Activated naive CD4-positive, alpha-beta T cell treated with anti-CD3 and anti-CD28 coated beads, Interleukin-2, amount 10 ng/mL, durations not matched to agents 7 days and 5 days (primary cell): Measurements from ENCODE around the gene MKX.

ENCODE experiments used
- CTCF ChIA-PET: fragments of 350-600 bp; sonication (Branson Sonifier 250); formaldehyde crosslinking; loops from one replicate; lab custom pipeline; 2021; ENCODE audit warnings: antibody characterized with exemption; lab: Charles Lee
- DNase-seq: peaks from one replicate; pipeline ENCODE4 v3.0.0-alpha.2; 2020
- H3K27ac Mint-ChIP-seq: one replicate; pipeline ENCODE4 v1.8.0; 2021; ENCODE audit warnings: mild to moderate bottlenecking, moderate library complexity, mixed read lengths
- H3K27me3 Mint-ChIP-seq: one replicate; pipeline ENCODE4 v1.8.0; 2021; ENCODE audit warnings: mild to moderate bottlenecking, mixed read lengths
- H3K36me3 Mint-ChIP-seq: one replicate; pipeline ENCODE4 v1.8.0; 2021; ENCODE audit warnings: mixed read lengths
- H3K4me1 Mint-ChIP-seq: one replicate; pipeline ENCODE4 v1.8.0; 2021; ENCODE audit warnings: mixed read lengths
- H3K4me3 Mint-ChIP-seq: one replicate; pipeline ENCODE4 v1.8.0; 2021; ENCODE audit warnings: mild to moderate bottlenecking, moderate library complexity, mixed read lengths
- H3K9me3 Mint-ChIP-seq: one replicate; pipeline ENCODE4 v1.8.0; 2021; ENCODE audit warnings: mixed read lengths

Gene MKX

DNA sequence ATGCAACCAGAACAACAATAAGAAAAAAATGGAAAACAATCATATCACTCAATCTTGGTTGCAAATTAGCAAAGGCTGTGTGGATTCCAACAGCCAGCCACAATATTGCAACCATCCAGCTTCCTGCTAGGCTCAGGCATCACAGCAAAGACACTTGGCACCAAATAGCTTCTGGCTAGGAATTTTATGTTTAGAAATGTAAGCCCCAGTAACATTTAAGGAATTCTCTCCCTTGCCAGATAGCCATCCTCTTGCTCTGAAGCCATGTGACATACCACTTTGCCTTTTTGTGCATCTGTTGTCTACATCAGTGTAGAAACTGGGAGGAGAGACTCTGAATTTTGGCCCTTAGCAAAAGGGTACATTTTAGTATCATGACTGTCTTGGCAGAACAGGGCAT, 22.2 kb downstream of the MKX start:
- CTCF ChIA-PET = no interaction called here
- H3K27me3 Mint-ChIP-seq = peaks cover 16% of the 10 kb centered on the region

DNA sequence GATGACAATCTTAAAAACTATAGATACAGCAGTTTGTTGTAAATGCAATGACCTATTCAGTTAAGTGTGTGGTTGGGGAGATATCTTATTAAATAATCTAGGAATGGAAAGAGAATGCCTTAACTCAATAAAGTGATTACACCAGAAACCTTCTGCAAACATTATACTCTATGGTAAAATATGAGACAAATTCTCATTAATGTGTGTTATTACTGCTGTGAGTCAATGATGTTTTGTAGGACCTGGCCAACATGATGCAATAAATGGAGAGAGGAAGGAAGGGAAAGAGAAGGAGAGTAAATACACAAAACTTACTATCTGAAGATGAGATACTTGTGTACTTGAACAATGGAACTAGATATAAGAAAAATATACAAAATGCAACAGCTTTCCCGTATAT, 25.1 kb downstream of the MKX start:
- Mint-ChIP-seq H3K4me1 (no peaks in the 10 kb centered on the region), H3K27me3 (peaks cover 21% of the 10 kb centered on the region), H3K9me3 (no peaks in the 10 kb centered on the region), H3K27ac (no peak overlapping the region), H3K36me3 (no peaks in the 10 kb centered on the region), H3K4me3 (no peak overlapping the region)
- CTCF ChIA-PET = no interaction called here
- no peak for DNase-seq

More for the DNA sequence above, 22.2 kb downstream of the MKX start:
- H3K9me3 Mint-ChIP-seq = no peaks in the 10 kb centered on the region
- no peaks in the 10 kb centered on the region for H3K36me3 Mint-ChIP-seq
- DNase-seq = no peak
- no peak overlapping the region for H3K27ac Mint-ChIP-seq
- no peak overlapping the region for H3K4me3 Mint-ChIP-seq
- no peaks in the 10 kb centered on the region for H3K4me1 Mint-ChIP-seq

DNA sequence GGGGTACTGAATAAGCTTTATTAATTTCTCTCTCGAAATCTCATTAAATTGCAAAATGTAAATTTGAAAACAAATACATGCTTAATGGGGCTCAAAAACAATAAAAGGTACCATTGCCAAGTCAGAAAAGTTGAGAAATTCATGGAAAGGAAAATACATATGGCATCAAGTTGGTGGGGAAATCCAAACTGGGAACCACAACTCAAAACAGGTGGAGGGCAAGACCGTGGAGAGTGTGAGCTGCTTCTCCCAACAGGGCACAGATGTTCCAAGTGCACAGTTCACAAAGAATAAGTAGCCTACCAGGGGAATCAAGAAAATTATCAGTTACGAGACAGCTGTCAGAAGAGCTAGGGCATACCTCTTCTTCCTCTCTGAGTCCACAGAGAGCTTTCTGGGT, 26.6 kb downstream of the MKX start:
- H3K9me3 Mint-ChIP-seq = no peaks in the 10 kb centered on the region
- no peak overlapping the region for H3K4me3 Mint-ChIP-seq
- CTCF ChIA-PET = no interaction called here
- no peaks in the 10 kb centered on the region for H3K36me3 Mint-ChIP-seq
- H3K27me3 Mint-ChIP-seq = peaks cover 20% of the 10 kb centered on the region
- H3K27ac Mint-ChIP-seq = no peak overlapping the region
- no peak for DNase-seq
- H3K4me1 Mint-ChIP-seq = no peaks in the 10 kb centered on the region

DNA sequence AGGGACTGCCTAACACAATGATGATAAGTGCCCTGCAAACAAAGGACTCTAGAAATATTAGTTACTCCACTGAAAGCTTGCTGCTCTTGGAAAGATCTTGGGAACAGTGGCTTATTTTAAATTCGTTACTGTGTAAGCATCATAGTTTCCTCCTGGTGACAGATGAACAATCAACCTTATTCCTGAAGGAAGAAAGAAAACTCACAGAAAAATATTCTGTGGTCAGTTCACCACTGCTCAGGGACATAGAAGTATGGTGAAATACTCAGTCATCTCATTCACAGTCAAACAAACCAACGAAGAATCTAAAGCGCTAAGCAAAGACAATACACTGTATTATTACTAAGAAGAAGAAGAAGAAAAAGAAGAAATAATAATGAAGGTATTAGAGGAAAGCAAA, 27.8 kb downstream of the MKX start:
- CTCF ChIA-PET = no interaction called here
- H3K9me3 Mint-ChIP-seq = no peaks in the 10 kb centered on the region
- peaks cover 14% of the 10 kb centered on the region for H3K27me3 Mint-ChIP-seq

DNA sequence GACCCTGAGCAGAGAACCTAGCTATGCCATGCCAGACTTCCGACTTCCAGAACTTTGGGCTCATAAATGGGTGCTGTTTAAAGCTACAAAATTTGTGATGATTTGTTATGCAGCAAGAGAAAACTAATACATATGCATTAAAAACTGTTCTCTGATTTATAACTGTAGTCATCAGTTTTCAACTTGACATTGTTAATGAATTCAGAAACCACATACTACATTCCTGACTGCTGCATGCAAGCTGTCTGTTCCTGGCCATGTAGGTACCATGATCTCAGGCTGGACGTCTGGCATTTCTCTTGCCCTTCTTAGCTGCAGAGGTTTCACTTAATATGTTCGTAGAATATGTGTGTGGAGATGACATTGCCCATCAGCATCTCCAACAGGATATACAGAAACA, 28.4 kb downstream of the MKX start:
- CTCF ChIA-PET = no interaction called here
- no peak for DNase-seq
- no peaks in the 10 kb centered on the region for H3K4me1 Mint-ChIP-seq
- no peak overlapping the region for H3K4me3 Mint-ChIP-seq
- H3K27ac Mint-ChIP-seq = no peak overlapping the region
- no peaks in the 10 kb centered on the region for H3K9me3 Mint-ChIP-seq
- H3K27me3 Mint-ChIP-seq = peaks cover 16% of the 10 kb centered on the region
- H3K36me3 Mint-ChIP-seq = no peaks in the 10 kb centered on the region

More for the DNA sequence above, 27.8 kb downstream of the MKX start:
- H3K4me3 Mint-ChIP-seq = no peak overlapping the region
- no peaks in the 10 kb centered on the region for H3K36me3 Mint-ChIP-seq
- H3K27ac Mint-ChIP-seq = no peak overlapping the region
- H3K4me1 Mint-ChIP-seq = no peaks in the 10 kb centered on the region
- DNase-seq = no peak

DNA sequence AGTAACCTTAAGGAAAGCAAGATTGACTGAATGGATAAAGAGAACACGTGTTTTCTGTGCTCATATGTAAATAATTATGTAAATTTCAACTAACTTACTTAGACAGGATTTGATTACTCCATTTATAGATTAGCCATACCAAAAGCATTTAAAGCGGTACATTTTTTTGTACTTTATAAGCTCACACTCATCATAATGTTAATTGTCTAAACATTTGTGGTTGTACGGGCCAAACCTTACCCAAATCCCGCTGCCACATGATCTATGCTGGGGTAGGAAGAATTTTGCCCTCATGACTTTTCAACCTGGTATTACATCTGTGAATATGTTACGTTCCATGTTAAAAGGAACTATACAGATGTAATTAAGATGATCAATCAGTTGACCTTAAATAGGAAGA, 29.1 kb downstream of the MKX start:
- no peaks in the 10 kb centered on the region for H3K9me3 Mint-ChIP-seq
- H3K4me3 Mint-ChIP-seq = no peak overlapping the region
- no peak overlapping the region for H3K27ac Mint-ChIP-seq
- CTCF ChIA-PET = interaction anchor here (1.6 kb wide), 1 partner anchor 18 kb away, joined by 3 read pairs; no protein-coding TSS in a partner anchor
- no peaks in the 10 kb centered on the region for H3K36me3 Mint-ChIP-seq
- H3K27me3 Mint-ChIP-seq = peaks cover 21% of the 10 kb centered on the region
- no peaks in the 10 kb centered on the region for H3K4me1 Mint-ChIP-seq
- DNase-seq = no peak

DNA sequence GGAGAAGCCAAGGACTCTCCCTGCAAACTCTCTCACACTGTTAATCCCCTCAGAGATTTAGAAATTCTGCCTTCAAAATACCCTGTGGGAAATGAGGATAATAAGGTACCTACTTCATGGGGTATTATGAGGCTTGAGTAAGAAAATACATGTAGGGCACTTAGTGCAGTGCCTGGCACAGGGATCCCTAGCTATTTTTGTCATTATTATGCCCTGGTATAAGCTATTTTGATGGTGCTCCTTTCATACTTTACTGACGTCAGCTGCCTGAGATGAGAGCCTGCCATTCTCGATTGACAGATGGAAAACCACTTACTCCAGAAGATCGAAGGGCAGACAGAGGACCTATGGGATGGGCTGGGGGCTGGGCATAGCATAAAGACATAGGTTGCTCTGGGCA, 30.1 kb downstream of the MKX start:
- Mint-ChIP-seq H3K4me1 (no peaks in the 10 kb centered on the region), H3K4me3 (no peak overlapping the region), H3K27me3 (peaks cover 25% of the 10 kb centered on the region), H3K9me3 (no peaks in the 10 kb centered on the region), H3K36me3 (no peaks in the 10 kb centered on the region), H3K27ac (no peak overlapping the region)
- DNase-seq = no peak
- CTCF ChIA-PET = interaction anchor here (1.6 kb wide), 1 partner anchor 19 kb away, joined by 3 read pairs; no protein-coding TSS in a partner anchor

DNA sequence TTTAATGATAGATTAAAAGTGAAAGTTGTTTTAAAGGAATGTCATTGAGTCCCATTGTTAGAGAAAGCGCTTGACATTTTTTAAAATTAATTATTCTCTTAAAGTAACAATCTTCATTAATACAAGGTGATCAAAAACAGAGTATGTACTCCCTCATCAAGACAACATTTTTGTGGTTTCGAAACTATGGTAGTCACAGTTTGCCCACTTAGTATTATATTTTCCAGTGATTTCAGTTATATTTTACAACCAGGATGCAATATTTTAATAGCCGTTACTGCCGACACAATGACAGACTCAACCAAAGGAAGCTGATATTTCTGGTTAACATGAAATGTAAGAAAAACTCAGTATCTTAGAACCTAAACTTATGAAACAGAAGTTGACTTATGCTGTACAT, 31.3 kb downstream of the MKX start:
- no peaks in the 10 kb centered on the region for H3K36me3 Mint-ChIP-seq
- no peaks in the 10 kb centered on the region for H3K4me1 Mint-ChIP-seq
- no peak overlapping the region for H3K27ac Mint-ChIP-seq
- no peak for DNase-seq
- no peak overlapping the region for H3K4me3 Mint-ChIP-seq
- peaks cover 20% of the 10 kb centered on the region for H3K27me3 Mint-ChIP-seq
- H3K9me3 Mint-ChIP-seq = no peaks in the 10 kb centered on the region
- CTCF ChIA-PET = no interaction called here

DNA sequence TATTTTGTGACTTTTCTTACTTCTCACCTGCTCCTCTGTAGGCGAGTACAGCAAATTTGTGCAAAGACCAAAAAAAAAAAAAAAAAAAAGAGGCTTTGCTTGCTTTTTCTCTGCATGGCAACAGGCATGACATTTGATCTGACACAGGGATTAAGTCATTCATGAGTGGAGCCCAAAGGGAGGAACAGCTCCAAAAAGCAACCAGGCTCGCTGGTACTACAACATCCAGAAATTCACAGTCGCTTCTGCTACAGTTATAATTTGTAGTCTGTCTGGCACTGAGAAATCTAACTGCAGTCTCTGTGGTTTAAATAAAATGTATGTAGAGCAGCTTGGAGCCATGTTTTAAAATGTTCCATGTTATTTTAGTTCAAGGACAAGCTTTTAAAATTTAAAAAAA, 31.7 kb downstream of the MKX start:
- CTCF ChIA-PET = no interaction called here
- H3K27ac Mint-ChIP-seq = no peak overlapping the region
- no peaks in the 10 kb centered on the region for H3K9me3 Mint-ChIP-seq
- DNase-seq = no peak
- no peaks in the 10 kb centered on the region for H3K36me3 Mint-ChIP-seq
- no peak overlapping the region for H3K4me3 Mint-ChIP-seq
- no peaks in the 10 kb centered on the region for H3K4me1 Mint-ChIP-seq
- peaks cover 20% of the 10 kb centered on the region for H3K27me3 Mint-ChIP-seq

DNA sequence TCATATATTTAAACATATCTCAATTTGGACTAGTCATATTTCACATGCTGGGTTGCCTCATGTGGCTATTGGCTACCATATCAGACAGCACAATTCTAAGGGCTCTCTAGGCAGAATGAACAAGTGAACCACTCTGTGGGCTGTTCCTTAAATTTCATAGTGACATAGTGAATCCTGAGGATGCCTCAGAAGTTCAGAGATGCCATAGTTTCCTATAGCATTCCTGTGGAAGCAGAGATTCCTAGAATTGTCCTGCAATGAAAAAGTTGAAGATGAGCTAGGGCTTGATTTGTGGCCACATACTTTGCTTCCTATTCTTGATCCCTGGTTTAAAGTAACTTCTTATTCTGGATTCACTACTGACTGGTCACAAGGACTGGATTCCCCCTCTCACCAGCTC, 35.6 kb downstream of the MKX start:
- H3K4me1 Mint-ChIP-seq = no peaks in the 10 kb centered on the region
- no peak overlapping the region for H3K4me3 Mint-ChIP-seq
- H3K27ac Mint-ChIP-seq = no peak overlapping the region
- H3K27me3 Mint-ChIP-seq = peaks cover 11% of the 10 kb centered on the region
- DNase-seq = no peak
- no peaks in the 10 kb centered on the region for H3K36me3 Mint-ChIP-seq
- CTCF ChIA-PET = no interaction called here
- no peaks in the 10 kb centered on the region for H3K9me3 Mint-ChIP-seq

DNA sequence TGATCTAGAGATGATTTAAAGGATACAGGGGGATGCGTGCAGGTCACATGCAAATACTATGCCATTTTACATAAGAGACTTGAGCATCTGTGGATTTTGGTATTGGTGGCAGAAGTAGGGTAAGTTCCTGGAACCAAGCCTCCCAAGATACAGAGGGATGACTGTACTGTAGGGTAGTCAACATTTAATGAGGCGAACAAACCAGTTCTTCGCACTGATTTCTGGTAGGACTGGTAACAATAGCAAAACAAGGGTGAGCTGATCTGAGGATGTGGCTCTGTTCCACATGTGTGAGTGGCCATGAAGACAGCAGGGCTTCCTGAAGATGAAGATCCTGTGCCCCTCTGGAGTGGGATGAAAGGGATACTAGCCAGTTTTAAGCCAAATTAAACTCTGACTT, 36.3 kb downstream of the MKX start:
- Mint-ChIP-seq H3K4me1 (no peaks in the 10 kb centered on the region), H3K36me3 (no peaks in the 10 kb centered on the region), H3K27me3 (peaks cover 11% of the 10 kb centered on the region), H3K4me3 (no peak overlapping the region), H3K27ac (no peak overlapping the region), H3K9me3 (no peaks in the 10 kb centered on the region)
- CTCF ChIA-PET = no interaction called here
- DNase-seq = no peak

DNA sequence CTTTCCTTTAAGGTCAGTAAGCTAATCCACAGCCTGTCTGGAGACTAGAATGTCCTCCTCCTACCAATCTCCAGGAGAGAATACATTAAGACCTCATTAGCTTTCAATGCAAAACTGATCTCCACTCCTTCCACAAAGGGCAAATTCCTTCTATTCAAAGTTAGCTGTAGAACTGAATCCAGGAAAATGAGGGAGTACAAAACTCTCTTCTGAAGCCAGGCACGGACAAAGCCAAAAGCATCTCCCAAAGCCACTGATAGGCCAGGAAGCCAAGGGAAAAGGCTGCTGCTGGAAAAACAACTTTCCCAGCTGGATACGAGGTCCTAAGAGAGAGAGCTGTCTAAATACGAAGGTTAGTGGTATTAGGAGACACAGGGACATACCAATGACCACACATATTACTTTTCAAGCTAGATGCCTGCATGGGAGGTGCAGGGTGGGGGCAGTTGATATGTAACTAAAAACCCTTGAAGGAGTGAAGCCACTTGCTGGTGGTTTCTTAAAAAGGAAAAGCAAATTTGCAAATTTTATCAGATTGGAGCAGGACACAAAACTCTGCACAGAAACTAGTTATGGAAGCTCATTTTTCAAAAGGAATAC, 43.6 kb downstream of the MKX start:
- H3K4me1 Mint-ChIP-seq = no peaks in the 10 kb centered on the region
- DNase-seq = no peak
- H3K36me3 Mint-ChIP-seq = no peaks in the 10 kb centered on the region
- no peaks in the 10 kb centered on the region for H3K9me3 Mint-ChIP-seq
- H3K27ac Mint-ChIP-seq = no peak overlapping the region
- CTCF ChIA-PET = no interaction called here
- peaks cover 12% of the 10 kb centered on the region for H3K27me3 Mint-ChIP-seq
- H3K4me3 Mint-ChIP-seq = no peak overlapping the region

DNA sequence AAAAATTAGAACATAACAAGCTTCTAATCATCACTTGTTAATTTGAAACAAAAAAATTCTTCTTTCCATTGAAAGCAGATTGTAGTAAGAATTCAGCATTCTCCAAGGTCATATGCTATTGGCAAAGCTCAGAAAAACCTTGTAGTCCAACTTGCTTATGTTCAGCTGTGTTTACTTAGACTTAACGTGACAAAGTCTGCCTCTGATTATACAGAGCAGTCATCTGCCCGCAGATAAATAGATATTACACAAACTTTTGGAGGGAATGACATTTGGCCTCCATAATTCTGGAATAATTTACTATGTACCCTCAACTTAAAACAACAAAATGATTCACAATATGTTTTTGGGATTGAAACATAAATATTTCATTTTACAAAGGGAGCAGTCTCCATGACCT, 45.8 kb downstream of the MKX start:
- no peaks in the 10 kb centered on the region for H3K9me3 Mint-ChIP-seq
- CTCF ChIA-PET = no interaction called here

DNA sequence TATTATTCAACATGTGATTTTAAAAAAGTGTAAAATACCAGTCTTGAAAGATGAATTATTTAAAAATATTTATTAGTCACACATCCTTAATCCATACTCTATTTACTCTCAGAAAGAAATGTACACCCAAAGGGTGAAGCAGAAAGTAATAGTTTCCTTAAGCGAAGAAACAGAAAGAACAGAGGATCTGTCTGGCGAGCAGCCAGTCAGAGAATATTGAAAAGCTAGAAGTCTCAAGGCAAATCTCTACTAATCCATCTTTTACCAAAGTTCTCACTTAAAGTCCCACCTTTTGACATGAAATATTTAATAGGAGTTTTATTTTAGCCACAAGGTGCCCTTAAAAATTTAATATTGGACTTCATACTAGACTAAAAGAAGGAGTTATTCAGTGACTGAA, 46.7 kb downstream of the MKX start:
- no peaks in the 10 kb centered on the region for H3K9me3 Mint-ChIP-seq
- H3K36me3 Mint-ChIP-seq = no peaks in the 10 kb centered on the region
- no peak overlapping the region for H3K27ac Mint-ChIP-seq
- H3K4me3 Mint-ChIP-seq = no peak overlapping the region
- DNase-seq = no peak
- peaks cover 12% of the 10 kb centered on the region for H3K27me3 Mint-ChIP-seq
- CTCF ChIA-PET = no interaction called here
- no peaks in the 10 kb centered on the region for H3K4me1 Mint-ChIP-seq

More for the DNA sequence above, 45.8 kb downstream of the MKX start:
- Mint-ChIP-seq H3K27ac (no peak overlapping the region), H3K4me1 (no peaks in the 10 kb centered on the region), H3K27me3 (peaks cover 12% of the 10 kb centered on the region), H3K36me3 (no peaks in the 10 kb centered on the region), H3K4me3 (no peak overlapping the region)
- DNase-seq = no peak

DNA sequence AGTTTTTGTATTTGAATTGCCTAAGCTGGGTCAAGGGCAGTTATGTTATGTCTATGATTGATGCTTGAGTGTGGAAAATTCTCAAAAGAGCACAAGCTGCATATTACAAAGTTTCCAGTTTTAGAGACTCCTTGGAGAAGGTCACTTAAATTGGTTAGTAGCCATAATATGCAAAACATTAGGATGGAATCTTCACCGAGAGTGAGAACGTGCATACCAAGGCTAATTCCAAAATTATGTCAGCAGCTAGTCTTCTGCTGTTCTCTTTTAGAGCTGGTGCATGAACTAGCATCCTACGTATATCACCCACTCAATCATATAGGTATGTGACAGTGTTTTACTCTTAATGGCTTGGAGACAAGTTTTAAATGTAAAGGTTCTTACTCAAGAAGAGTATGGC, 49.2 kb downstream of the MKX start:
- no peak overlapping the region for H3K4me3 Mint-ChIP-seq
- H3K4me1 Mint-ChIP-seq = no peaks in the 10 kb centered on the region
- CTCF ChIA-PET = interaction anchor here (0.6 kb wide), 1 partner anchor 10 kb away, joined by 3 read pairs; no protein-coding TSS in a partner anchor
- no peaks in the 10 kb centered on the region for H3K36me3 Mint-ChIP-seq
- DNase-seq = no peak
- no peaks in the 10 kb centered on the region for H3K9me3 Mint-ChIP-seq
- no peak overlapping the region for H3K27ac Mint-ChIP-seq
- peaks cover 9% of the 10 kb centered on the region for H3K27me3 Mint-ChIP-seq
